ENCODE data around the gene SYT2. TPM values are rescaled to one million over a fixed set of nuclear protein-coding genes. Genes with fewer than 3 reads are reported as not detected.
"Not testable (repeated sequence)": the region's sequence is repeated elsewhere in the genome, so short reads cannot be mapped to it uniquely, and the experiment has no call there.

The SYT2 gene
- total RNA-seq, 1 donor from 2014 or later: not detected

DNA sequence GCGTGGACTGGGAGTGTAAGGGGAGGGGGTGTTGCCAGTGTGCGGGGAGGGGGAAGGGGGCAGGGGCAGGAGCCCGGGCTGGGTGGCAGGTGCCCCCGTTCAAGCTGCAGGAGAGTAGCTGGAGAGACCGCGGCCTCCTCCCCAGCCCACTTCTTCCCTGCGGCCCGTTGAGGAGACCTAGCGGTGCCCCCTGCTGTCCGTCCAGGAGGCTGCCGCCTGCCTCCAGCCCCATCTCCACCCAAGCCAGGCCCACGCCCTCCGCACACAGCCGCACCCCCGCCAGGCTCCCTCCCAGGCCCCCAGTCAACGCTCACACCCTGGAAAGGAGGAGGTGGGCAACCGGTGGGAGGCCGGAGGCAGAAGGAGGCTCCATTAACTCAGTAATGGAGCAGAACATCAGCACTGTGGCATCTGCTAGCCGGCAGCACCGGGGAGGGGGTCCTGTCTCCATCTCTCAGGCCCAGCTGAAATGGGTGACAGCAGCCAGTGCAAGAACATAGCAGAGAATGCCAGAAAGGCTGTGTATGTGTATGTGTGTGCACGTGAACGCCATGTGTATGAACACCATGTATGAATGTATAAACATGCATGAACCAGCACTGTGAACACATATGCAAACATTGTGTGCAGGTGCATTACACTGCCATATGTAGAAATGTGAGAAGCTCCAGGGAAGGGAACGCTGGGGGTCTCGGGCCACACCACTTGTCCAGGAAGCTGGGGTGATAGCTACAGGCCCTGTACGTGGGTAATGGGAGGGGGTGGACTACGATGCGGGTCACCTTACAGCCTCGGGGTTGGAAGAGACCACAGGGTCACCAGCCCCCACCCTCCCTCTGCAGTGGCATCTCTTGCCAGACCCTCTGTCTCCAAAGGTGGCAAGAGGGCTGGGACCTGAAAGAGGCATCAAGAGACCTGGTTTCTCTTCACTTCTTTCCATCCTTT lies 84.6 kb downstream of the SYT2 start:
- no peaks in the 10 kb centered on the region for H3K27me3 ChIP-seq
- intact Hi-C loops (cut with DNase I): loop anchor here (1.0 to 5.0 kb wide), 2 partner anchors 124 to 163 kb away; no protein-coding TSS in a partner anchor
- DNase-seq (ENCODE audit: low spot score in 2 of 2): peak in 1 of 2 donors; percentile 81
- H3K4me1 ChIP-seq: peaks cover 11 to 21% of the 10 kb centered on the region in 2 donors
- no peaks in the 10 kb centered on the region for H3K9me3 ChIP-seq
- H3K36me3 ChIP-seq: no peaks in the 10 kb centered on the region
- TF ChIP-seq, protein P1, sequence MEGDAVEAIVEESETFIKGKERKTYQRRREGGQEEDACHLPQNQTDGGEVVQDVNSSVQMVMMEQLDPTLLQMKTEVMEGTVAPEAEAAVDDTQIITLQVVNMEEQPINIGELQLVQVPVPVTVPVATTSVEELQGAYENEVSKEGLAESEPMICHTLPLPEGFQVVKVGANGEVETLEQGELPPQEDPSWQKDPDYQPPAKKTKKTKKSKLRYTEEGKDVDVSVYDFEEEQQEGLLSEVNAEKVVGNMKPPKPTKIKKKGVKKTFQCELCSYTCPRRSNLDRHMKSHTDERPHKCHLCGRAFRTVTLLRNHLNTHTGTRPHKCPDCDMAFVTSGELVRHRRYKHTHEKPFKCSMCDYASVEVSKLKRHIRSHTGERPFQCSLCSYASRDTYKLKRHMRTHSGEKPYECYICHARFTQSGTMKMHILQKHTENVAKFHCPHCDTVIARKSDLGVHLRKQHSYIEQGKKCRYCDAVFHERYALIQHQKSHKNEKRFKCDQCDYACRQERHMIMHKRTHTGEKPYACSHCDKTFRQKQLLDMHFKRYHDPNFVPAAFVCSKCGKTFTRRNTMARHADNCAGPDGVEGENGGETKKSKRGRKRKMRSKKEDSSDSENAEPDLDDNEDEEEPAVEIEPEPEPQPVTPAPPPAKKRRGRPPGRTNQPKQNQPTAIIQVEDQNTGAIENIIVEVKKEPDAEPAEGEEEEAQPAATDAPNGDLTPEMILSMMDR (IDR thresholded peaks at IDR 0.05): peak; percentile 75 to 80 (median 78)
- H3K4me3 ChIP-seq: no peak overlapping the region
- H3K27ac ChIP-seq: no peak overlapping the region

DNA sequence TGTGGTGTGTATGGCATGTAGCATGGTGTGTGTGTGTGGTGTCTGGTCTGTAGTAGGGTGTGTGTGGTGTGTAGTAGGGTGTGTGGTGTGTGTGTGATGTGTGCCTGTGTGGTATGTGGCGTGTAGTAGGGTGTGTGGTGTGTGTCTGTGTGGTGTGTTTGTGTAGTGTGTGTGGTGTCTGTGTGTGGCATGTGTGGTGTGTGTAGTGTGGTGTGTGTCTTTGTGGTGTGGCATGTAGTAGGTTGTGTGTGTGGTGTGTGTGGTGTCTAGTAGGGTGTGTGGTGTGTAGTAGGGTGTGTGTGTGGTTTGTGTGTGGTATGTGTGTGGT lies 85.5 kb downstream of the SYT2 start:
- intact Hi-C loops (cut with DNase I): loop anchor here (1.0 to 5.0 kb wide), 2 partner anchors 123 to 162 kb away; no protein-coding TSS in a partner anchor
- no peak for DNase-seq (ENCODE audit: low spot score in 2 of 2)
- Histone ChIP-seq H3K4me3 (no peak overlapping the region), H3K27me3 (no peaks in the 10 kb centered on the region), H3K9me3 (no peaks in the 10 kb centered on the region), H3K36me3 (no peaks in the 10 kb centered on the region), H3K4me1 (peaks cover 11 to 21% of the 10 kb centered on the region in 2 donors), H3K27ac (no peak overlapping the region)
- TF ChIP-seq, protein P1 (IDR thresholded peaks at IDR 0.05): no peak

DNA sequence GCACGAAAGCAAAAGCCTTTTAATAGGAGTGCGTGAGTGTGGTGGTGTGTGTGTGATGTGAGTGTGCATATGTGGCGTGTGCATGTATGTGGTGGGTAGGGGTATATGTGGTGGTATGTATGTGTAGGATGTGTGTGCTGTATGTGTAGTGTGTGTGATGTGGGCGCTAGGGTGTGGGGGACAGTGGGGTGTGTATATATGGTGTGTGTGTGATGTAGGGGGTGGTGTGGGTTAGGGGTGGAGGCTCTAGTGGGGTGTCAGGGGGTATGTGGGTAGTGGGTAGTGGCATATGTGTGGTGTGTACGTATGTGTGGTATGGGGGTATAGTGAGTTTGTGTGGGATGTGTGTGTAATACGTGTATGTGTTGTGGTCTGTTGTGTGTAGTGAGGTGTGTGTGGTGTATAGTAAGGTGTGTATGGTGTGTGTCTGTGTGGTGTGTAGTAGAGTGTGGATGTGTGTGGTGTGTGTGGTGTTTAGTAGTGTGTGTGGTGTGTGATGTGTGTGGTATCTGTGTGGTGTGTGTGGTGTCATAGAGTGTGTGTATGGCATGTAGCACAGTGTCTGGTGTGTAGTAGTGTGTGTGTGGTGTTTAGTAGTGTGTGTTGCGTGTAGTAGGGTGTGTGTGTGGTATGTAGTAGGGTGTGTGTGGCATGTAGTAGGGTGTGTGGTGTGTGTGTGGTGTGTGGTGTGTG lies 86.0 kb downstream of the SYT2 start:
- TF ChIP-seq, protein P1 (IDR thresholded peaks at IDR 0.05): no peak
- Histone ChIP-seq H3K4me3 (no peak overlapping the region), H3K36me3 (no peaks in the 10 kb centered on the region), H3K4me1 (peaks cover 11 to 21% of the 10 kb centered on the region in 2 donors), H3K27me3 (no peaks in the 10 kb centered on the region), H3K9me3 (no peaks in the 10 kb centered on the region), H3K27ac (no peak overlapping the region)
- no peak for DNase-seq (ENCODE audit: low spot score in 2 of 2)
- intact Hi-C loops (cut with DNase I): no loop called here

DNA sequence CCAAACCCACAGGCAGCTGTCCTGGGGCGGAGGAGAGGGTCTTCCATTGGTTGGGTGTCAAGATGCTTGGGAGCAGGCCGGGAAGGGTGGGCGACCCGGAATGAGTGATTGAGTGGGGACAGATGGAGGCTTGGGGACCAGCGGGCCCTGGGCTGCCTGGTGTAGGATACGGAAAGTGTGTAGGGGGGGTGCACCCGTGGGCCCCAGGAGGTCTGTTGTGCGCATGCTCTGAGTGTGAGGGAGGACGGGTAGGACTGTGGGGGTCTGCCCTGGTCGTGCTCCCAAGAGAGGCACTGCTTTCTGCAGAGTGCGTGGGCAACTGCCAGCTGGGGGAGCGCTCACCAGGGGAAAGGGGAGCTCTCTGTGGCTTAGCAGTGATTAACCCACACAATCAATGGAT lies 86.8 kb downstream of the SYT2 start:
- H3K27me3 ChIP-seq; intact Hi-C loops (cut with DNase I); DNase-seq (ENCODE audit: low spot score in 2 of 2); H3K36me3 ChIP-seq; H3K9me3 ChIP-seq: not testable (repeated sequence)
- peak overlapping the region; percentile 43 to 67 for H3K27ac ChIP-seq
- peak overlapping the region in 1 of 2 donors; percentile 46 for H3K4me3 ChIP-seq
- peaks cover 11 to 26% of the 10 kb centered on the region in 2 donors for H3K4me1 ChIP-seq

DNA sequence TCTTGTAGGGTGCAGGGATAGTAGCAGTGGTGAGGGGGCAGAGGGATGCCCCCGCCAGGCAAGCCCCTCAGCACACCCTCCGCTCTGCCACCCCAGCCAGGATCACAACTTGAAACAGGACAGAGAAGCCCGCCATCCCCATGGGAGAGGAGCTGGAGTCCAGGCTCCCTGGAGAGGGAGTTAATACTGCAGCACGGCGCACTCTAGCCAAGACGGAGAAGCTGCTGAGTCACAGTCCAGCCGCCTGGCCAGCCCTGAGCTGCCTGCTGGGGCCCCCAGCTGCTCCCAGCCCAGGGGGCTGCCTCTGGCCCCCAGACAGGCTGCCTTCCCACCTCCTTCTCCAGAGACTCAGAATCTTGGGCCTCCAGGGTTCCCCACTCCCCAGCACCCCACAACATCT lies 87.2 kb downstream of the SYT2 start:
- peak in 1 of 2 donors; percentile 80 for DNase-seq (ENCODE audit: low spot score in 2 of 2)
- Histone ChIP-seq H3K36me3 (no peaks in the 10 kb centered on the region), H3K27ac (peak overlapping the region; percentile 43 to 67), H3K4me1 (peaks cover 11 to 27% of the 10 kb centered on the region in 2 donors), H3K9me3 (no peaks in the 10 kb centered on the region), H3K4me3 (peak overlapping the region in 1 of 2 donors; percentile 46), H3K27me3 (no peaks in the 10 kb centered on the region)
- TF ChIP-seq, protein P1 (IDR thresholded peaks at IDR 0.05): no peak
- intact Hi-C loops (cut with DNase I): no loop called here

DNA sequence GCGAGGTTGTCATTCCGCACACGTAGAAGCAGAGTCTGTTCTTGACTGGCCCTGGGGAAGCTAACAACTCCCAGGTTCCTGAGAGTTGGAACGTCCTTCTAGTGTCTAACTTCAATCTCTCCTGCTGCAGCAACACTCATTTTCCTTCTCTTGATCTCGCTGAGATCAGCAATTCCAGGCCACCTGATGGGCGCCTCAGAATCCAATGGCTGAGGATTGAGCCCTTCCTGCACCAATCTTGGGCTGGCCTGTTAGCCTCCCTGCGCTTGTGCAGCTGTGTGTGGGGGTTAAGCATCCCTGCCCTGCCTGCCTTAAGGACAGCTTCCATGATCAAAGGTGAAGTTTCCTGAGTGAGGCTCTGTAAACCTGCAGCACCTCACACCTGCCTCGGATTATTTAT lies 87.9 kb downstream of the SYT2 start:
- peak overlapping the region; percentile 43 to 67 for H3K27ac ChIP-seq

More for the DNA sequence above, 87.9 kb downstream of the SYT2 start:
- no peak for DNase-seq (ENCODE audit: low spot score in 2 of 2)
- intact Hi-C loops (cut with DNase I): no loop called here
- no peaks in the 10 kb centered on the region for H3K9me3 ChIP-seq
- H3K4me1 ChIP-seq: peaks cover 11 to 27% of the 10 kb centered on the region in 2 donors
- no peak overlapping the region for H3K4me3 ChIP-seq
- TF ChIP-seq, protein P1 (IDR thresholded peaks at IDR 0.05): no peak
- no peaks in the 10 kb centered on the region for H3K36me3 ChIP-seq
- no peaks in the 10 kb centered on the region for H3K27me3 ChIP-seq

All from ascending aorta (tissue), 2 donors.